Measurements from ENCODE around the gene C21orf91. TPM values are rescaled to one million over a fixed set of nuclear protein-coding genes. Genes with fewer than 3 reads are reported as not detected.

The C21orf91 gene
- total RNA-seq, 1 donor from 2014 or later: 49.2 TPM

- H3K4me1 Mint-ChIP-seq (ENCODE audit: low read depth): peaks cover 66% of the 10 kb centered on the region
Observed at GRCh38 chr21:17795146-17796036, 23.8 kb downstream of the C21orf91 start.

GRCh38 chr21:17794518-17795145 lies 24.5 kb downstream of the C21orf91 start:
- intact Hi-C loops (cut with micrococcal nuclease): loop anchor here (1.0 to 5.0 kb wide), 2 partner anchors 10 to 282 kb away; partner anchors contain the start of gene CXADR
- Mint-ChIP-seq H3K27me3 (ENCODE audit: insufficient read depth) (no peaks in the 10 kb centered on the region), H3K9me3 (no peaks in the 10 kb centered on the region), H3K36me3 (ENCODE audit: low read depth) (peaks cover 42% of the 10 kb centered on the region), H3K27ac (peak overlapping the region; percentile 80), H3K4me1 (ENCODE audit: low read depth) (peaks cover 74% of the 10 kb centered on the region), H3K4me3 (peak overlapping the region; percentile 78)
- no peak for DNase-seq (ENCODE audit: low spot score)

More at GRCh38 chr21:17795146-17796036, 23.8 kb downstream of the C21orf91 start:
- DNase-seq (ENCODE audit: low spot score): no peak
- Mint-ChIP-seq H3K27ac (peak overlapping the region; percentile 92), H3K27me3 (ENCODE audit: insufficient read depth) (no peaks in the 10 kb centered on the region), H3K36me3 (ENCODE audit: low read depth) (peaks cover 38% of the 10 kb centered on the region), H3K9me3 (no peaks in the 10 kb centered on the region), H3K4me3 (peak overlapping the region; percentile 64)
- intact Hi-C loops (cut with micrococcal nuclease): loop anchor here (1.0 kb wide), 1 partner anchor 24 kb away; the partner anchor contains the start of gene C21orf91

- peaks cover 78% of the 10 kb centered on the region for H3K4me1 Mint-ChIP-seq (ENCODE audit: low read depth)
- intact Hi-C loops (cut with micrococcal nuclease): loop anchor here (1.0 to 5.0 kb wide), 2 partner anchors 9 to 281 kb away; partner anchors contain the start of gene CXADR
- H3K9me3 Mint-ChIP-seq: no peaks in the 10 kb centered on the region
- peak overlapping the region; percentile 80 for H3K27ac Mint-ChIP-seq
- peaks cover 39% of the 10 kb centered on the region for H3K36me3 Mint-ChIP-seq (ENCODE audit: low read depth)
- no peaks in the 10 kb centered on the region for H3K27me3 Mint-ChIP-seq (ENCODE audit: insufficient read depth)
- H3K4me3 Mint-ChIP-seq: peak overlapping the region; percentile 78
- DNase-seq (ENCODE audit: low spot score): no peak
Observed at GRCh38 chr21:17793246-17794123, 25.7 kb downstream of the C21orf91 start.

- Mint-ChIP-seq H3K27me3 (ENCODE audit: insufficient read depth) (no peaks in the 10 kb centered on the region), H3K36me3 (ENCODE audit: low read depth) (peaks cover 49% of the 10 kb centered on the region), H3K9me3 (no peaks in the 10 kb centered on the region), H3K27ac (peak overlapping the region; percentile 75), H3K4me1 (ENCODE audit: low read depth) (peaks cover 91% of the 10 kb centered on the region), H3K4me3 (peak overlapping the region; percentile 62)
- intact Hi-C loops (cut with micrococcal nuclease): loop anchor here (1.0 to 5.0 kb wide), 2 partner anchors 29 to 277 kb away; partner anchors contain the start of gene CXADR
- DNase-seq (ENCODE audit: low spot score): no peak
Observed at GRCh38 chr21:17789656-17790055, 29.5 kb downstream of the C21orf91 start.

GRCh38 chr21:17789069-17789468 lies 30.1 kb downstream of the C21orf91 start:
- no peak for DNase-seq (ENCODE audit: low spot score)
- Mint-ChIP-seq H3K4me1 (ENCODE audit: low read depth) (peaks cover 91% of the 10 kb centered on the region), H3K36me3 (ENCODE audit: low read depth) (peaks cover 49% of the 10 kb centered on the region), H3K9me3 (no peaks in the 10 kb centered on the region), H3K4me3 (peak overlapping the region; percentile 73), H3K27ac (peak overlapping the region; percentile 83), H3K27me3 (ENCODE audit: insufficient read depth) (no peaks in the 10 kb centered on the region)
- intact Hi-C loops (cut with micrococcal nuclease): loop anchor here (1.0 kb wide), 1 partner anchor 29 kb away; no protein-coding TSS in a partner anchor

GRCh38 chr21:17786851-17787181 lies 32.3 kb downstream of the C21orf91 start:
- H3K27me3 Mint-ChIP-seq (ENCODE audit: insufficient read depth): no peaks in the 10 kb centered on the region
- H3K9me3 Mint-ChIP-seq: no peaks in the 10 kb centered on the region
- peak overlapping the region; percentile 40 for H3K4me3 Mint-ChIP-seq
- H3K36me3 Mint-ChIP-seq (ENCODE audit: low read depth): peaks cover 49% of the 10 kb centered on the region
- H3K27ac Mint-ChIP-seq: peak overlapping the region; percentile 79
- no peak for DNase-seq (ENCODE audit: low spot score)
- peaks cover 100% of the 10 kb centered on the region for H3K4me1 Mint-ChIP-seq (ENCODE audit: low read depth)
- intact Hi-C loops (cut with micrococcal nuclease): no loop called here

- Mint-ChIP-seq H3K36me3 (ENCODE audit: low read depth) (peaks cover 44% of the 10 kb centered on the region), H3K27me3 (ENCODE audit: insufficient read depth) (no peaks in the 10 kb centered on the region), H3K27ac (peak overlapping the region; percentile 79), H3K4me3 (peak overlapping the region; percentile 40), H3K9me3 (no peaks in the 10 kb centered on the region), H3K4me1 (ENCODE audit: low read depth) (peaks cover 100% of the 10 kb centered on the region)
- intact Hi-C loops (cut with micrococcal nuclease): no loop called here
- DNase-seq (ENCODE audit: low spot score): no peak
Observed at GRCh38 chr21:17786071-17786850, 32.9 kb downstream of the C21orf91 start.

GRCh38 chr21:17785403-17785788 lies 33.8 kb downstream of the C21orf91 start:
- Mint-ChIP-seq H3K4me3 (peak overlapping the region; percentile 34), H3K27me3 (ENCODE audit: insufficient read depth) (no peaks in the 10 kb centered on the region), H3K9me3 (no peaks in the 10 kb centered on the region), H3K27ac (peak overlapping the region; percentile 84), H3K36me3 (ENCODE audit: low read depth) (peaks cover 43% of the 10 kb centered on the region), H3K4me1 (ENCODE audit: low read depth) (peaks cover 100% of the 10 kb centered on the region)
- intact Hi-C loops (cut with micrococcal nuclease): loop anchor here (2.0 kb wide), 1 partner anchor 107 kb away; no protein-coding TSS in a partner anchor
- no peak for DNase-seq (ENCODE audit: low spot score)

- Mint-ChIP-seq H3K4me1 (ENCODE audit: low read depth) (peaks cover 100% of the 10 kb centered on the region), H3K27me3 (ENCODE audit: insufficient read depth) (no peaks in the 10 kb centered on the region), H3K36me3 (ENCODE audit: low read depth) (peaks cover 43% of the 10 kb centered on the region), H3K9me3 (peaks cover under 1% of the 10 kb centered on the region), H3K27ac (peak overlapping the region; percentile 84), H3K4me3 (peak overlapping the region; percentile 34)
- no peak for DNase-seq (ENCODE audit: low spot score)
- intact Hi-C loops (cut with micrococcal nuclease): loop anchor here (1.0 to 5.0 kb wide), 7 partner anchors 9 to 467 kb away; partner anchors contain the start of gene C21orf91
Observed at GRCh38 chr21:17784604-17785402, 34.4 kb downstream of the C21orf91 start.

GRCh38 chr21:17784180-17784598 lies 35.0 kb downstream of the C21orf91 start:
- no peak for DNase-seq (ENCODE audit: low spot score)
- no peaks in the 10 kb centered on the region for H3K27me3 Mint-ChIP-seq (ENCODE audit: insufficient read depth)
- peaks cover 46% of the 10 kb centered on the region for H3K36me3 Mint-ChIP-seq (ENCODE audit: low read depth)
- peak overlapping the region; percentile 34 for H3K4me3 Mint-ChIP-seq
- H3K4me1 Mint-ChIP-seq (ENCODE audit: low read depth): peaks cover 100% of the 10 kb centered on the region
- H3K27ac Mint-ChIP-seq: peak overlapping the region; percentile 84
- H3K9me3 Mint-ChIP-seq: peaks cover 3% of the 10 kb centered on the region
- intact Hi-C loops (cut with micrococcal nuclease): loop anchor here (1.0 to 5.0 kb wide), 7 partner anchors 8 to 468 kb away; partner anchors contain the start of gene C21orf91

Data from activated T-helper 1 cell treated with anti-CD3 and anti-CD28 coated beads, Interleukin-12 subunit alpha, Interleukin-12 subunit beta, Interleukin-2, Interleukin-4 antibody, amounts not matched to agents 30 ng/mL and 10 ng/mL and 1 ng/mL, durations not matched to agents 14 hours and 24 hours and 36 hours (primary cell).